ENCODE results near the gene SLMAP. TPM values are rescaled to one million over a fixed set of nuclear protein-coding genes. Genes with fewer than 3 reads are reported as not detected.

SLMAP gene
- total RNA-seq, 1 experiment from 2014 or later: 49.2 TPM

- H3K27me3 ChIP-seq (ENCODE audit: control insufficient read depth, insufficient read depth, low read length): no peaks in the 10 kb centered on the region
- H3K36me3 ChIP-seq (ENCODE audit: control insufficient read depth, insufficient read depth, low read length): peaks cover 2% of the 10 kb centered on the region; the same call in 1 of the 2 replicates
- no peak overlapping the region for H3K4me3 ChIP-seq (ENCODE audit: low read depth in 2 of 2, low read length in 2 of 2)
- no TSS peak for BruUV-seq (replicated peaks)
- no peaks in the 10 kb centered on the region for H3K9me3 ChIP-seq (ENCODE audit: control insufficient read depth, insufficient read depth, low read depth, low read length)
- TF ChIP-seq CTCF (IDR thresholded peaks at IDR 0.05) (no peak), POLR2AphosphoS5 (IDR thresholded peaks at IDR 0.05; ENCODE audit: low read depth, low read length) (no peak)
- H3K4me1 ChIP-seq (ENCODE audit: control insufficient read depth, insufficient read depth, low read length): no peaks in the 10 kb centered on the region
- in situ Hi-C loops (cut with HindIII; ENCODE audit: low pct_unique_long_range_greater_than_20kb, low sequenced_read_pairs) (no loop called here), intact Hi-C loops (cut with micrococcal nuclease; ENCODE audit: unreplicated experiment) (no loop called here)
- no peak for DNase-seq (ENCODE audit: low read depth, low spot score)
- no peak for ATAC-seq
- H3K27ac ChIP-seq (ENCODE audit: low read length): no peak overlapping the region
- POLR2A ChIA-PET: interaction anchor here (0.6 to 0.7 kb wide), 2 partner anchors 16 to 220 kb away, joined by 3 to 7 read pairs; no protein-coding TSS in a partner anchor
- CTCF ChIA-PET: no interaction called here
Observed at GRCh38 chr3:57855943-57856342, 99.8 kb downstream of the SLMAP start.

GRCh38 chr3:57856675-57857074 is 100.6 kb downstream of the SLMAP start:
- in situ Hi-C loops (cut with HindIII; ENCODE audit: low pct_unique_long_range_greater_than_20kb, low sequenced_read_pairs): no loop called here

More at GRCh38 chr3:57856675-57857074, 100.6 kb downstream of the SLMAP start:
- Histone ChIP-seq H3K9me3 (ENCODE audit: control insufficient read depth, insufficient read depth, low read depth, low read length) (no peaks in the 10 kb centered on the region), H3K4me1 (ENCODE audit: control insufficient read depth, insufficient read depth, low read length) (no peaks in the 10 kb centered on the region), H3K4me3 (ENCODE audit: low read depth in 2 of 2, low read length in 2 of 2) (no peak overlapping the region), H3K27me3 (ENCODE audit: control insufficient read depth, insufficient read depth, low read length) (no peaks in the 10 kb centered on the region), H3K27ac (ENCODE audit: low read length) (no peak overlapping the region), H3K36me3 (ENCODE audit: control insufficient read depth, insufficient read depth, low read length) (peaks cover 4% of the 10 kb centered on the region; the same call in 1 of the 2 replicates)
- DNase-seq (ENCODE audit: low read depth, low spot score) (no peak), ATAC-seq (no peak)
- TF ChIP-seq REST (IDR thresholded peaks at IDR 0.05; ENCODE audit: insufficient read depth in 1 of 2, low read depth in 2 of 2, low read length in 1 of 2) (no peak), CTCF (IDR thresholded peaks at IDR 0.05) (peak; percentile 19; the same call in 1 of the 2 replicates)
- no TSS peak for BruUV-seq (replicated peaks)
- intact Hi-C loops (cut with micrococcal nuclease; ENCODE audit: unreplicated experiment): no loop called here
- ChIA-PET POLR2A (interaction anchor here (0.7 kb wide), 1 partner anchor 221 kb away, joined by 3 read pairs; no protein-coding TSS in a partner anchor), CTCF (no interaction called here)
